Kidney epithelial cell (primary cell): ENCODE measurements around the gene TCAIM. TPM values are rescaled to one million over a fixed set of nuclear protein-coding genes. Genes with fewer than 3 reads are reported as not detected.

Experiments used
- DNase-seq: peaks from one replicate; pipeline ENCODE4 v3.0.0-alpha.2; 2010; ENCODE audit warnings: low read depth
- H3K27me3 ChIP-seq: 2 replicates; pipeline ENCODE4 v1.6.0; 2011; ENCODE audit warnings: low read length; ENCODE audit not compliant: control insufficient read depth, insufficient read depth
- H3K36me3 ChIP-seq: 2 replicates; pipeline ENCODE4 v1.5.1; 2011; ENCODE audit warnings: low read length; ENCODE audit not compliant: control insufficient read depth, insufficient read depth
- H3K4me3 ChIP-seq: 2 replicates; pipeline ENCODE4 v1.5.1; 2011; ENCODE audit warnings: low read depth, mild to moderate bottlenecking, control low read depth, low read length
- CTCF ChIP-seq: IDR thresholded peaks from 2 replicates; pipeline ENCODE4 v1.5.1; 2011; ENCODE audit warnings: mild to moderate bottlenecking, moderate library complexity, low read length, control low read depth, inconsistent platforms; ENCODE audit not compliant: insufficient read depth, poor library complexity, severe bottlenecking
- total RNA-seq: library from RNA; depleted of rRNA; stranded (reverse); fragments of >200 nt; gene quantifications from 2 replicates; pipeline ENCODE4 v1.2.3, GENCODE V29; 2015

Gene TCAIM
- total RNA-seq, 1 donor from 2014 or later: 30.3 TPM

GRCh38 chr3:44439499-44440295 lies 101.1 kb downstream of the TCAIM start:
- no peak for TF ChIP-seq CTCF
- Histone ChIP-seq H3K36me3 (no peaks in the 10 kb centered on the region), H3K27me3 (no peaks in the 10 kb centered on the region), H3K4me3 (no peak overlapping the region)
- no peak for DNase-seq

DNA sequence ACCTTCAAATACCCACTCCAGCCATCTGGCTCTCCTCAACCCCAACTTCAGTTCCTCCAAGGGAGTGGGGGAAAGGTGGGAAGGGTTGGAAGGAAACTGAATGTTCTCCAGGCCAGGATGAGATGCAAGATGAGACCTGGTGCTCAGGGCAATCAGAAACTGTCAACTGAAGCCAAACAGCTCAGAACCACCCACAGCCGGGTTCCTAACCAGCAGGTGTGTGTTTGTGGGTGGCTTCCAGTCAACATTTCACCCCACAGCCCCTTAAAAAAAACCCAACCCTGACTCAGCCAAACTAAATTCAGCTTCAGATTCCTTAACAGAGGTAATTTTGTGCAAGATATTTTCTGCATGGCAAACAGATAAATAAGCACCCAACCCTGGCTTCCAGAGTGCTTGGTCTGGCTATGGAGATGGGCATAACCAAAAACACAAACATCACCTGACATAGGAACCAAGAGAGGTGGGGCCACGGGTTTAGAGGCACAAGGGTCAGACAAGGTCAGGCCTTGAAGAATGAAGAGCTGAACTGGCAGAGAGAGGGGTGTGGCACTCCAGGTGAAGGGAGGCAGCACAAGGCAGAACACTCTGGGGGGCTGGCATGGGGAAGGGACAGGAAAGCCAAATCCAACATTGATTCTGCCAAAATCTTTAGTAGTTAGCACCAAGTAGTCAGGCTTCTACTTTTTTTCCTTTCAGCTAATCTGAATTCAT lies 104.2 kb downstream of the TCAIM start:
- Histone ChIP-seq H3K36me3 (no peaks in the 10 kb centered on the region), H3K4me3 (no peak overlapping the region), H3K27me3 (no peaks in the 10 kb centered on the region)
- no peak for TF ChIP-seq CTCF
- DNase-seq: no peak

GRCh38 chr3:44444437-44444836 lies 105.9 kb downstream of the TCAIM start:
- TF ChIP-seq CTCF: no peak
- Histone ChIP-seq H3K4me3 (no peak overlapping the region), H3K27me3 (no peaks in the 10 kb centered on the region), H3K36me3 (peaks cover 3% of the 10 kb centered on the region)
- no peak for DNase-seq

DNA sequence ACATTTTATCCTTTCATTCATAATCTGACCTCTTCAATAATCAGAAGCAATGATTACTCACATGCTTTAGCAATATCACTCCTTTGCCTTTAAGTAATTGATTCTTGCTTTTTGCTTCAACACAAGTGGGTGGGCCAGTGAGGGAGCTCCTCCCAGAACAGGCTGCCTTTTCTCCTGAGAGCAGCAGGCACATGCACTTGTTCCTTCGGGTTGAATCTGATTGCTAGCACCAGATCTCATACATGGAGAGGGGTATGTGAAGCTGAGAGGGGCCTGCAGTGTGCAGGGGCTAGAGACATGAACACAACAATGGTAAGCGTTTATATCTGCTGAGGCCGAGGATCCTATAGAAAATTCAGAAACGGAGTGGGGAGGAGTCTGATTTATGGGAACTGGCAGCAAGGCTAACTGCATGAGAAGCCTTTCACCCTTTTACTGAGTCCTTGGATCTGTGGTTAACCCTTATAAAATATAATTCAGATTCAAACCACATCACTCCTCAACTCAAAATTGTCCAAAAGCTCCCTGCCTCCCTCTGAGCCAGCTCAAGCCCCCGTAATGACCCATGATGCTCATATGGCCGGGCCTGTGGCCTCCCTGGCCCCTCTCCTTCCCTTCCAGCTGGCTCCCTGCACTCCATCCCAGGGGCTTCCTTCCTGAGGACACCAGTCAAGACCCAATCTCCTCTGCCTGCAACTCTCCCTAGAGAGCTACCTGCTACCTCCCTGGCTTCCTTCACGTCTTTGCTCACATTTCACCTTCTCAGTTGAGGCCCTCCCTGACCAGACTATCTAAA lies 106.5 kb downstream of the TCAIM start:
- no peak for DNase-seq
- no peak overlapping the region for H3K4me3 ChIP-seq
- H3K27me3 ChIP-seq: no peaks in the 10 kb centered on the region
- peaks cover 5% of the 10 kb centered on the region for H3K36me3 ChIP-seq
- TF ChIP-seq CTCF: no peak

DNA sequence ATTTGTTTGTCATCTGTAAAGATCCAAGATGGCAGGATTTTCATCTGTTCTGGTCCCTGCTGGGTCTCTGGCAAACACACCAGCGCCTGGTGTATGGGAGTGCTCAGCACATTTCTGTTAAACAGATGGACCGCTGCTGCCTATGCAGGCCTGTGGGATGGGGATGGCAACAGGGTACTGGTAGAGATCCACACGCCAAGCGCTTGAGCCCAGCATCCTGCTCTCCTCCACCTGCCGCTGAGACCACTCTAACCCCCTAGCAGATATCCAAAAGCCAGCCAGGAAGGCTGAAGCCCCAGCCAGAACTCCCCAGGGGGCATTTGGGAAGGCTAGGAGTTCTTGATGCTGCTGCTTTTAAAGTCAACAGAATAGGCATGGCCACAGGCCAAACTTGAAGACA lies 107.2 kb downstream of the TCAIM start:
- Histone ChIP-seq H3K4me3 (no peak overlapping the region), H3K27me3 (no peaks in the 10 kb centered on the region), H3K36me3 (peaks cover 5% of the 10 kb centered on the region)
- no peak for DNase-seq
- TF ChIP-seq CTCF: no peak
